ENCODE measurements around the gene PTDSS2.

Gene PTDSS2

DNA sequence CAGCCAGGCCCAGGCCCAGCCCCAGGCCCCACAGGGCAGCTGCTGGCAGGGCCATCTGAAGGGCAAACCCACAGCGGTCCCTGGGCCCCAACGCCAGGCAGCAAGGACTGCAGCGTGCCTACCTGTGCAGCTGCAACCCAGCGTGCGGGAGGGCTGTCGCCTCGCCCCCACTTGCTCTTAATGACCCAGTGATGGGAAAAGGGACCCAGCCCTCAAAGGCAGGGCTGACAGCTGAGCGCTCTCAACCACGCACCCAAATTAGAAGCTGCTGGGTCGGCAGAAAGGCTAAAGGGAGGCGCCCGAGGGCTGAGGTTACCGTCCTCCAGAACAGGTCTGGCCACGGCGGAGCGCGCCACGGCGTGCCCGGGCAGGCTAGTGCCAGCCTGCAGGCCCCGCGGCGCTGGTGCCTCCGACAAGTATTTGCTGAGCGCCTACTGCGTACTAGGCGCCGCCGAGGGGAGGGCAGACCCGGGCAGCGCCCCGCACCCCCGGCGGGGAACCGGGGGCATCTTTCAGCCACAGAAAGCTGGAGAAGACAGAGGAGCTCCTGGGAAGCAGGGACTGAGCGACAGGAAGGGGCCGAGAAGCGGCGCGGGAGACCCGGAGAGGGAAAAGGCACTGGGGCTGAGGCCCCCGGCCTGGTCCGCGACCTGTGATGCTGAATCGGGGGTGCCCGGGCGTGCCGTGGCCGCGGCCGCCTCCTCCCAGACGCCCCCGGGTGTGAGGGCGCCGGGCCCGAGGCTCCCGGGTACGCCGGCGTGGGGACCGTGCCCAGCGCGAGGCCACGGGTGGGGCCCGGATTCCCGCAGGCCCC, 84.5 kb downstream of the PTDSS2 start:
- TF ChIP-seq, protein P1, sequence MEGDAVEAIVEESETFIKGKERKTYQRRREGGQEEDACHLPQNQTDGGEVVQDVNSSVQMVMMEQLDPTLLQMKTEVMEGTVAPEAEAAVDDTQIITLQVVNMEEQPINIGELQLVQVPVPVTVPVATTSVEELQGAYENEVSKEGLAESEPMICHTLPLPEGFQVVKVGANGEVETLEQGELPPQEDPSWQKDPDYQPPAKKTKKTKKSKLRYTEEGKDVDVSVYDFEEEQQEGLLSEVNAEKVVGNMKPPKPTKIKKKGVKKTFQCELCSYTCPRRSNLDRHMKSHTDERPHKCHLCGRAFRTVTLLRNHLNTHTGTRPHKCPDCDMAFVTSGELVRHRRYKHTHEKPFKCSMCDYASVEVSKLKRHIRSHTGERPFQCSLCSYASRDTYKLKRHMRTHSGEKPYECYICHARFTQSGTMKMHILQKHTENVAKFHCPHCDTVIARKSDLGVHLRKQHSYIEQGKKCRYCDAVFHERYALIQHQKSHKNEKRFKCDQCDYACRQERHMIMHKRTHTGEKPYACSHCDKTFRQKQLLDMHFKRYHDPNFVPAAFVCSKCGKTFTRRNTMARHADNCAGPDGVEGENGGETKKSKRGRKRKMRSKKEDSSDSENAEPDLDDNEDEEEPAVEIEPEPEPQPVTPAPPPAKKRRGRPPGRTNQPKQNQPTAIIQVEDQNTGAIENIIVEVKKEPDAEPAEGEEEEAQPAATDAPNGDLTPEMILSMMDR (IDR thresholded peaks at IDR 0.05; ENCODE audit: extremely low read depth, insufficient read depth, missing control alignments): no peak
- in situ Hi-C loops (cut with MboI; ENCODE audit: low pct_unique_long_range_greater_than_20kb, low sequenced_read_pairs, unreplicated experiment): no loop called here
- peak; percentile 63 for DNase-seq (ENCODE audit: low spot score)

DNA sequence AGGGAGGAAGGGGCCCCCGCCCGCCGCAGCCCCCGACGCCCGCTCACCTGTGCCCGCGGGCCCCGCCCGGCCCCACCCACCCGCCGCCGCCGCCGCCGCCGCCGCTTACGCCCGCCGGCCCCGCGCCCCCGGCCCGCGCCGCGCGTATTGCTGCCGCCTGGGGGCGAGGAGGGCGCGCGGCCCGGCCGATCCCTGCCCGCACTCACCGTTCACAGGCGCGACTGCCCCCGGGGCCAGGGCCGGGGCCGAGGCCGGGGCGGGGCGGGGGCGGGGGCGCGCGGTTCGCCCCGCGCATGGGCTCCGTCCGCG, 85.1 kb downstream of the PTDSS2 start:
- DNase-seq (ENCODE audit: low spot score): no peak
- in situ Hi-C loops (cut with MboI; ENCODE audit: low pct_unique_long_range_greater_than_20kb, low sequenced_read_pairs, unreplicated experiment): no loop called here
- TF ChIP-seq, protein P1 (IDR thresholded peaks at IDR 0.05; ENCODE audit: extremely low read depth, insufficient read depth, missing control alignments): peak; percentile 57

DNA sequence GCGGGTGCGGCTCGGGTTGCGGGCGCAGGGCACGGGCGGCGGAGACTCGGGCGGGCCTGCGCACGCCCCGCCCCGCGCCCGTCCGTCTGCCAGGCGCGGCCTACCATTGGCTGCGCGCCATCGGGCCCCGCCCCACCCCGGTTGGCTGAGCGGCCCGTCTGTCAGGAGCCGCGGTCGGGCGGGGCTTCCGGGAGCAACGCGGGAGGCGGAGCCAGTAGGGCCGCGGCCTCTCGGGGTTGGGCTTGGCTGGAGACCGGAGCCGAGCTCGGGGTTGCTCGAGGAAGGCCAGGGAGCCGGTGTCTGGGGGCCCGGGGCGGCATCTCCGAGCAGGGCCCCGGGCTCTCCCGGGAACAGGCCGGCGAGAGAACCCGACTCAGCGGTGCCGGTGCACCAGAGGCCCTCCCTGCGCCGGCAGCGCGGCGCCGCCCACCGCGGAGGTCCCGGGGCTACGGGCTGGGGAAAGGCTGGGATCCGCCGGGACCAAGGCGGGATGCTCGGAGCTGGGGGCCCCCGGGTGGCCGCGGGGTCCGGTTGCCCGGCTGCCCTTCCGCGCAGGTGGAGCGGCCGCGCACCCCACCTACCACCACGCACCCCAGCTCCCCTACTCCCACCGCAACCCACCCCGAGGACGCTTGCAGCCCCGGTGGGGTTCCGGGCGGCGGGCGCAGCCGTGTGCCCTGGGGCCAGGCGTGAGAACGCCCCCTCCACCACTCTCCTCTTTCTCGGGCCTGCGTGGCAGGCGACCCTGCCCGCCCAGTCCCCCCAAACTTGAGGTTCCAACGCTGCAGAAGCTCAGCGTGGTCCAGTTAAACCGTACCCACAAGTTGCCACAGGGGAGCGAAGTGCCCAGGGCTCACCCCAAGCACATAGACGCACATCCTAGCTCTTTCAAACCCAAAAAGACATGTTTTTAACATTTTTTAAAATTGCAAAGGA, 85.7 kb downstream of the PTDSS2 start, which contains the start of gene HRAS:
Gene HRAS, minus strand, starts transcription at position 58 of the 936 bp plus-strand sequence.
- in situ Hi-C loops (cut with MboI; ENCODE audit: low pct_unique_long_range_greater_than_20kb, low sequenced_read_pairs, unreplicated experiment): no loop called here
- TF ChIP-seq, protein P1 (IDR thresholded peaks at IDR 0.05; ENCODE audit: extremely low read depth, insufficient read depth, missing control alignments): no peak
- DNase-seq (ENCODE audit: low spot score): peak; percentile 100

DNA sequence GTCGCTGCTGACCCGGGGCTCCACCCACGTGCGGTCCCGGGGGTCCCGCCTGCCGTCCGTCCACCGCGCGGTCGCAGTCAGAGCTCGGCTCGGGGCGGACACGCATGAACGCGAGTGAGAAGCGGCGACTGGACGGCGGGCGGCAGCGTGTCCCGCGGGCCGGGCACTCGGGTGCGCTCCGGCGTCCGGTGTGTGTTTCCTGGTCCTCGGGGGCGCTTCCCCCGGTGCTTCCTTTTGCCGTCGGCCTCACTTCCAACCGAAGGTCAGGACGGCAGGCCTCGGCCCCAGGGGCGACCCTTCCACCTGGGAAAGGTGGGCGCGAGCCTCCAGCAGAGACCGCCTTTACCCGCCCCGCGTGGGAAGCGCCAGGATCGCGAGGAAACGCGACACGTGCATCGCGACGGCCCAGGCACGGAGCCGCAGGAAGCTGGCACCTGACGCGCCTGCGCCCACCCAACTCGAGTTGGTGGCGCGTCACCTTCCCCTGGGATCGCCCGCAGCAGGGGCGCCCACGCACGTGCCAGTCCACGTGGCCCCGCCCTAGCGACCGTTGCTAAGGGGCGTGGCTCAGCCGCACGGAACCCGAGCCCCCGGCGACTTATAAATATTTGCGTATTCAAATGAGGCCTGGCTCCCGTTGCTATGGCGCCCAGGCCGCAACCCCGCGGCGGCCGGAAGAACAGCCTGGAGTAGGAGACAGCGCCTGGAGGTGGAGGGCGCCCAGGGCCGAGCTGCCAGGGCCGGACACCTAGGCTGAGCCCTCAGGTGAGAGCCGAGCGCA, 87.0 kb downstream of the PTDSS2 start, which contains the start of gene LRRC56:
Gene LRRC56, plus strand, starts transcription at position 687 of the 781 bp plus-strand sequence. CDS start 3,158 bp downstream, outside the sequence.
- TF ChIP-seq, protein P1 (IDR thresholded peaks at IDR 0.05; ENCODE audit: extremely low read depth, insufficient read depth, missing control alignments): no peak
- DNase-seq (ENCODE audit: low spot score): peak; percentile 99
- in situ Hi-C loops (cut with MboI; ENCODE audit: low pct_unique_long_range_greater_than_20kb, low sequenced_read_pairs, unreplicated experiment): no loop called here

DNA sequence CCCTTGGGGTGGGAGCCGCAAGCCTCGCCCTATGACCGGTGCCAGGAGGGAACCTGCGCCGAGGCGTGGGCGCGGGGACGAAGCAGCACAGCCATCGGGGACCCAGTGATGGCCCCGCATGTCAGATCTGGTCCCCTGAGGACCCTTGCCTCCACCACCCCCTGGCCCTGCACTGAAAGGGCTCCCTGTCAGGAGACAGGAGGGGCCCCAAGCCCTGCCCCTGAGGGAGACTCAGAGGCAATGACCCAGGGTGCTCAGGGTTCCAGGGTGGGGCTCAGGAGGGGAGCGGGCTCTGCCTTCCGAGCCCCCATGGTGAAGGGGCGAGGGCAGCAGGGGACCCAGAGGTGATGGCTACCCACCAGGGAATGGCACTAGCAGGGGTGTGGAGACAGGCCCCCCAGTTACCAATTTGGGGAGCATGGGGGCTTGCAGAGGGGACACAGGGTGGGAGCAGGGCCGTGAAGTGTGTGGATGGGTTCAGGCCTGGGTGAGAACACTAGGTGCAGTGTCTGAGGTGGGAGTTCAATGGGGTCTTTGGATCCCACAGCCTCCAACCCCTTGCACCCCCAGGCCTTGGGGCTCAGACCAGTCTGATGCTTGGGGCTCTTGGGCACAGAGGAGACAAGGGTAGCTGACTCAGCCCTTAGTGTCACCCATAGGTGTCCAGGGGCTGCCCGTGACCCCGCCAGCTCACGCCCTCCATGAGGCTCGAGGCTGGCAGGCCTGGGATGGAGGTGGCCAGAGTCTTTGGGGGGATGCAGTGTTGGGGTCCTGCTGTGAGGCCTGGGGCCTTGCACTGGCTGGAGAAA, 87.7 kb downstream of the PTDSS2 start:
- TF ChIP-seq, protein P1 (IDR thresholded peaks at IDR 0.05; ENCODE audit: extremely low read depth, insufficient read depth, missing control alignments): no peak
- DNase-seq (ENCODE audit: low spot score): no peak
- in situ Hi-C loops (cut with MboI; ENCODE audit: low pct_unique_long_range_greater_than_20kb, low sequenced_read_pairs, unreplicated experiment): no loop called here

Measured in GM13977 (cell line).